H1 (cell line): ENCODE measurements around the gene ATOH7. TPM values are rescaled to one million over a fixed set of nuclear protein-coding genes. Genes with fewer than 3 reads are reported as not detected.

Experiments used
- CTCF ChIA-PET: fragments of 300-600 bp; sonication (Branson Sonifier 250); formaldehyde crosslinking; loops from one replicate; lab custom pipeline; 2021; ENCODE audit not compliant: partially characterized antibody; lab: Charles Lee
- POLR2A ChIA-PET: fragments of 300-600 bp; sonication (Branson Sonifier 250); formaldehyde crosslinking; loops from one replicate; lab custom pipeline; 2021; ENCODE audit warnings: inconsistent platforms; ENCODE audit not compliant: partially characterized antibody; lab: Charles Lee
- DNase-seq, 2 experiments: peaks; one replicate each; pipeline versions ENCODE4 v3.0.0 to v3.0.0-alpha.2; 2010 to 2022; ENCODE audit warnings: low spot score in 2 of 2, low read depth in 1 of 2, mixed read lengths in 1 of 2
- FAIRE-seq: peaks from 2 replicates; lab custom pipeline; 2011; peaks lifted over from hg19 to GRCh38; lab: Jason Lieb, UNC
- H2AFZ ChIP-seq: 2 replicates; pipeline ENCODE4 v1.8.1; 2012; ENCODE audit warnings: low read length, inconsistent platforms
- H2AK5ac ChIP-seq: 2 replicates; pipeline ENCODE4 v1.6.1; 2013; ENCODE audit warnings: low read depth, low read length
- H2BK120ac ChIP-seq: replicated peaks from 2 replicates; pipeline ENCODE3; 2013; ENCODE audit warnings: low read depth, low read length, inconsistent platforms
- H2BK12ac ChIP-seq: 2 replicates; pipeline ENCODE4 v1.6.1; 2013; ENCODE audit warnings: low read depth, low read length
- H2BK15ac ChIP-seq: 2 replicates; pipeline ENCODE4 v1.6.1; 2013; ENCODE audit warnings: low read length
- H2BK20ac ChIP-seq: 2 replicates; pipeline ENCODE4 v1.6.1; 2013; ENCODE audit warnings: low read length
- H2BK5ac ChIP-seq: 2 replicates; pipeline ENCODE4 v1.6.1; 2013; ENCODE audit warnings: low read depth, low read length
- H3K14ac ChIP-seq: 2 replicates; pipeline ENCODE4 v1.6.1; 2013; ENCODE audit warnings: inconsistent platforms; ENCODE audit not compliant: insufficient read length
- H3K18ac ChIP-seq: 2 replicates; pipeline ENCODE4 v1.6.1; 2013; ENCODE audit warnings: low read length; ENCODE audit errors: extremely low read depth
- H3K23ac ChIP-seq: 2 replicates; pipeline ENCODE4 v1.6.1; 2013; ENCODE audit warnings: inconsistent platforms; ENCODE audit not compliant: insufficient read length
- H3K23me2 ChIP-seq: 2 replicates; pipeline ENCODE4 v1.6.1; 2013; ENCODE audit warnings: low read depth, low read length
- H3K27ac ChIP-seq: 2 replicates; pipeline ENCODE4 v1.6.1; 2011; ENCODE audit warnings: low read depth, low read length, inconsistent platforms
- H3K27me3 ChIP-seq, 4 experiments: replicated peaks in 1 of 4; 1 replicate in 1 of 4; 2 replicates in 3 of 4; pipeline versions ENCODE4 v1.6.1 to v1.8.1; 2011 to 2013; ENCODE audit warnings: low read length in 3 of 4, mild to moderate bottlenecking in 3 of 4, inconsistent platforms in 2 of 4, mixed read lengths in 2 of 4, moderate library complexity in 1 of 4; ENCODE audit not compliant: control insufficient read depth in 3 of 4, insufficient read depth in 3 of 4; ENCODE audit errors: extremely low read depth in 1 of 4
- H3K36me3 ChIP-seq, 4 experiments: 2 replicates each; pipeline versions ENCODE4 v1.6.1 to v1.8.1; 2011 to 2013; ENCODE audit warnings: mild to moderate bottlenecking in 4 of 4, low read length in 3 of 4, moderate library complexity in 2 of 4, control low read depth in 1 of 4, inconsistent platforms in 1 of 4; ENCODE audit not compliant: insufficient read depth in 4 of 4, control insufficient read depth in 2 of 4
- H3K4ac ChIP-seq: replicated peaks from 2 replicates; pipeline ENCODE3; 2013; ENCODE audit warnings: low read length, low read depth, mixed read lengths, inconsistent platforms; ENCODE audit not compliant: insufficient read length
- H3K4me1 ChIP-seq, 4 experiments: replicated peaks in 1 of 4; 1 replicate in 1 of 4; 2 replicates in 3 of 4; pipeline versions ENCODE4 v1.6.1 to v1.8.1; 2011 to 2013; ENCODE audit warnings: low read length in 3 of 4, inconsistent platforms in 2 of 4, mixed read lengths in 1 of 4; ENCODE audit not compliant: insufficient read depth in 4 of 4, control insufficient read depth in 3 of 4
- H3K4me2 ChIP-seq, 2 experiments: 2 replicates each; pipeline versions ENCODE4 v1.6.1 to v1.8.1; 2011 to 2013; ENCODE audit warnings: low read depth in 2 of 2, low read length in 2 of 2, control low read depth in 1 of 2, inconsistent platforms in 1 of 2, mild to moderate bottlenecking in 1 of 2; ENCODE audit not compliant: insufficient read depth in 1 of 2
- H3K4me3 ChIP-seq, 4 experiments: fragments of 200-600, 300-600 bp in 1 of 4; sonication (generic), shearing (Covaris generic), sonication (Bioruptor Twin) in 1 of 4; 2 replicates each; pipeline versions ENCODE4 v1.5.1 to v1.8.1; 2011 to 2016; ENCODE audit warnings: low read length in 4 of 4, low read depth in 3 of 4, control low read depth in 2 of 4, inconsistent platforms in 2 of 4, mild to moderate bottlenecking in 2 of 4, mixed read lengths in 1 of 4, moderate library complexity in 1 of 4; ENCODE audit not compliant: insufficient read depth in 2 of 4; ENCODE audit errors: extremely low read depth in 1 of 4
- H3K56ac ChIP-seq: replicated peaks from 2 replicates; pipeline ENCODE3; 2013; ENCODE audit warnings: low read depth, mild to moderate bottlenecking, mixed read lengths, low read length, inconsistent platforms; ENCODE audit not compliant: insufficient read length
- H3K79me1 ChIP-seq: 2 replicates; pipeline ENCODE4 v1.6.1; 2013; ENCODE audit warnings: low read depth, low read length, control low read depth
- H3K79me2 ChIP-seq, 2 experiments: 2 replicates each; pipeline versions ENCODE4 v1.6.1 to v1.8.1; 2012 to 2013; ENCODE audit warnings: low read length in 2 of 2, mild to moderate bottlenecking in 2 of 2, inconsistent platforms in 1 of 2; ENCODE audit not compliant: insufficient read depth in 2 of 2, control insufficient read depth in 1 of 2
- H3K9ac ChIP-seq, 4 experiments: replicated peaks in 1 of 4; 1 replicate in 1 of 4; 2 replicates in 3 of 4; pipeline versions ENCODE4 v1.6.1 to v1.8.1; 2011 to 2013; ENCODE audit warnings: low read depth in 3 of 4, low read length in 3 of 4, control low read depth in 2 of 4, mild to moderate bottlenecking in 2 of 4, moderate library complexity in 2 of 4, inconsistent platforms in 1 of 4; ENCODE audit errors: extremely low read depth in 1 of 4
- H3K9me3 ChIP-seq, 2 experiments: 2 replicates each; pipeline versions ENCODE4 v1.6.1 to v1.8.1; 2012 to 2013; ENCODE audit warnings: mild to moderate bottlenecking in 2 of 2, moderate library complexity in 2 of 2, control low read depth in 1 of 2, inconsistent platforms in 1 of 2, low read depth in 1 of 2, low read length in 1 of 2, mixed read lengths in 1 of 2; ENCODE audit not compliant: insufficient read depth in 2 of 2
- H4K20me1 ChIP-seq, 2 experiments: replicated peaks in 1 of 2; 2 replicates each; pipeline versions ENCODE3 to v1.8.1; 2011 to 2013; ENCODE audit warnings: inconsistent platforms in 2 of 2, low read length in 2 of 2, mild to moderate bottlenecking in 1 of 2; ENCODE audit not compliant: insufficient read depth in 2 of 2, control insufficient read depth in 1 of 2
- H4K5ac ChIP-seq: 2 replicates; pipeline ENCODE4 v1.6.1; 2013; ENCODE audit warnings: low read length, low read depth, mixed read lengths, inconsistent platforms; ENCODE audit not compliant: insufficient read length
- H4K8ac ChIP-seq: 2 replicates; pipeline ENCODE4 v1.8.0; 2013; ENCODE audit warnings: mild to moderate bottlenecking, moderate library complexity, low read length, inconsistent platforms; ENCODE audit not compliant: insufficient read depth; ENCODE audit errors: extremely low read depth
- H4K91ac ChIP-seq: replicated peaks from 2 replicates; pipeline ENCODE3; 2013; ENCODE audit warnings: low read length, mixed read lengths, inconsistent platforms; ENCODE audit not compliant: insufficient read length
- EGR1 ChIP-seq: IDR thresholded peaks from 2 replicates; pipeline ENCODE4 v1.6.1; 2011; ENCODE audit warnings: low read depth, low read length, borderline replicate concordance
- FOSL1 ChIP-seq: IDR thresholded peaks from 2 replicates; pipeline ENCODE4 v1.6.1; 2011; ENCODE audit warnings: mild to moderate bottlenecking, low read depth, low read length, moderate library complexity; ENCODE audit not compliant: insufficient read depth
- JUN ChIP-seq: IDR thresholded peaks from 2 replicates; pipeline ENCODE4 v1.6.1; 2011; ENCODE audit warnings: low read depth, mild to moderate bottlenecking, improper control_type of control experiment, low read length
- KDM4A ChIP-seq: IDR thresholded peaks from one replicate; pipeline ENCODE4 v1.7.1; 2012; ENCODE audit warnings: low read depth, mild to moderate bottlenecking, moderate library complexity, low read length, inconsistent platforms; ENCODE audit not compliant: severe bottlenecking
- SP1 ChIP-seq: IDR thresholded peaks from 2 replicates; pipeline ENCODE4 v1.6.1; 2011; ENCODE audit warnings: low read depth, low read length
- WGBS, 2 experiments: shearing (Covaris generic) in 1 of 2; methylation state at CpG; one replicate each; pipeline versions ENCODE4 v1.1.6 to v1.1.7; 2013 to 2015; ENCODE audit warnings: low lambda C conversion rate in 2 of 2, mixed read lengths in 2 of 2, inconsistent platforms in 1 of 2, low coverage in 1 of 2, missing lambda C conversion rate in 1 of 2; ENCODE audit not compliant: insufficient replicate concordance in 2 of 2, insufficient coverage in 1 of 2, insufficient read length in 1 of 2; ENCODE audit errors: extremely low coverage in 1 of 2, missing lambda C conversion rate in 1 of 2; 5-methylcytosine and 5-hydroxymethylcytosine counted together
- polyA plus RNA-seq, 7 experiments: library from polyadenylated mRNA; depleted of rRNA in 3 of 7; stranded (reverse) in 5 of 7; unstranded in 2 of 7; fragments of >200 nt in 5 of 7; fragments of 200-250 nt in 2 of 7; gene quantifications; 1 replicate in 5 of 7; 2 replicates in 1 of 7; 4 replicates in 1 of 7; pipeline versions ENCODE4 v1.2.1 to v1.2.3, GENCODE V29; 2011 to 2013; ENCODE audit warnings: missing spikeins in 2 of 7, mixed read lengths in 2 of 7
- total RNA-seq: library from RNA; stranded (reverse); fragmentation: NEBNext Ultra II Directional; extraction: Animal tissue kit (Norgen Biotek cat#: 25700); gene quantifications from 2 replicates; pipeline ENCODE4 v1.2.1, GENCODE V29; 2021

The ATOH7 gene
- total and polyA plus RNA-seq, 2 of the 8 experiments (the other 6 are each of a cell fraction or from before 2014, with no cell fraction given) = 0.39 to 1.0 TPM

DNA sequence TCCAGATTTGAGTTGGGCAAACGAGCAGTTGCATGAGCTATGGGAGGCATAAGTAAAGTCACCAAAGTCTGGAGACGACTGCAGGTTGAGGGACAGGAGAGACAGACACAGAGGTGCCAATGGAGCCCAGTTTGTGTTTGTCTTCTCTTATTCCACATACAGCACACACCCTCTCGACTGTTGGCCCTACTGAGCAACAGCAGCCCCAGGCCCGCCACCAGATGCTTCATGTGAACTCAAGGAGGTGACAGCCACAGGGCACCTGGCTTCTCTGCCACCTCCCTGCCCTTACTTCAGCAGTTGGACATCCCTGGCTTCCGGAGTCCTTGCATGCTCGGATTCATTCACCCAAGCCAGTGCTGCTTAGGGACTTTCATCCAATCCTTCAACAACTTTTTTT lies 6.5 kb upstream of the ATOH7 start:
- Histone ChIP-seq H3K14ac (no peak overlapping the region), H3K9ac (no peak overlapping the region), H3K4ac (no peak overlapping the region), H3K27me3 (no peaks in the 10 kb centered on the region), H3K9me3 (no peaks in the 10 kb centered on the region), H3K4me2 (no peak overlapping the region), H2AK5ac (no peak overlapping the region), H2BK12ac (no peak overlapping the region), H3K79me2 (no peaks in the 10 kb centered on the region), H2BK5ac (no peak overlapping the region), H2BK15ac (no peak overlapping the region), H3K18ac (no peak overlapping the region), H4K5ac (no peak overlapping the region), H3K36me3 (no peaks in the 10 kb centered on the region), H4K91ac (no peak overlapping the region), H3K56ac (no peak overlapping the region), H3K23ac (no peak overlapping the region), H3K79me1 (no peaks in the 10 kb centered on the region; the same call in 1 of the 2 replicates), H4K8ac (no peak overlapping the region), H3K4me3 (no peak overlapping the region), H2AFZ (no peak overlapping the region), H2BK20ac (no peak overlapping the region), H3K27ac (no peak overlapping the region), H3K4me1 (no peaks in the 10 kb centered on the region), H2BK120ac (no peak overlapping the region), H4K20me1 (no peaks in the 10 kb centered on the region), H3K23me2 (no peaks in the 10 kb centered on the region)
- CTCF ChIA-PET = interaction anchor here (0.7 to 2.1 kb wide), 2 partner anchors 26 to 155 kb away, joined by 4 to 8 read pairs; no protein-coding TSS in a partner anchor
- TF ChIP-seq EGR1 (no peak), KDM4A (no peak), SP1 (no peak), FOSL1 (no peak), JUN (no peak)
- POLR2A ChIA-PET = interaction anchor here (1.9 kb wide), 1 partner anchor 94 kb away, joined by 7 read pairs; the partner anchor contains the start of gene HNRNPH3
- FAIRE-seq (no peak), DNase-seq (no peak)
- 82% methylated on average over 6 of the region's 6 CpGs; no CpG with 5 or more reads in 1 of the 2 experiments for WGBS, 2 experiments
